ENCODE data around the gene RFK.
"Not testable (repeated sequence)": the region's sequence is repeated elsewhere in the genome, so short reads cannot be mapped to it uniquely, and the experiment has no call there.

RFK gene

GRCh38 chr9:76394195-76394959 lies at the start of gene RFK:
Gene RFK, minus strand, starts transcription at chr9:76394426. Its CDS starts 255 bp downstream, at chr9:76394171.
- Mint-ChIP-seq H3K27me3 (ENCODE audit: low read depth) (no peaks in the 10 kb centered on the region), H3K27ac (peak within 1 kb of the TSS; percentile 99), H3K9me3 (no peaks in the 10 kb centered on the region), H3K4me1 (ENCODE audit: low read depth) (peaks cover 27% of the 10 kb centered on the region), H3K4me3 (peak within 1 kb of the TSS; percentile 99), H3K36me3 (ENCODE audit: low read depth) (peaks cover 23% of the 10 kb centered on the region)
- DNase-seq (ENCODE audit: low spot score), result peak; percentile 89

- Mint-ChIP-seq H3K36me3 (ENCODE audit: low read depth) (no peaks in the 10 kb centered on the region), H3K27ac (no peak overlapping the region), H3K4me3 (no peak overlapping the region), H3K27me3 (ENCODE audit: low read depth) (no peaks in the 10 kb centered on the region), H3K9me3 (no peaks in the 10 kb centered on the region), H3K4me1 (ENCODE audit: low read depth) (peaks cover 25% of the 10 kb centered on the region)
- DNase-seq (ENCODE audit: low spot score), result no peak
Measured at GRCh38 chr9:76443887-76444286, 49.7 kb upstream of the RFK start.

GRCh38 chr9:76441551-76442322 lies 47.5 kb upstream of the RFK start:
- H3K4me1 Mint-ChIP-seq (ENCODE audit: low read depth), result peaks cover 28% of the 10 kb centered on the region
- peak; percentile 76 for DNase-seq (ENCODE audit: low spot score)
- H3K27ac Mint-ChIP-seq, result peak overlapping the region; percentile 78
- no peaks in the 10 kb centered on the region for H3K27me3 Mint-ChIP-seq (ENCODE audit: low read depth)
- no peaks in the 10 kb centered on the region for H3K9me3 Mint-ChIP-seq
- no peaks in the 10 kb centered on the region for H3K36me3 Mint-ChIP-seq (ENCODE audit: low read depth)
- peak overlapping the region; percentile 55 for H3K4me3 Mint-ChIP-seq

- Mint-ChIP-seq H3K27me3 (ENCODE audit: low read depth) (no peaks in the 10 kb centered on the region), H3K4me1 (ENCODE audit: low read depth) (peaks cover 25% of the 10 kb centered on the region), H3K27ac (peak overlapping the region; percentile 1), H3K36me3 (ENCODE audit: low read depth) (no peaks in the 10 kb centered on the region), H3K9me3 (no peaks in the 10 kb centered on the region), H3K4me3 (no peak overlapping the region)
- DNase-seq (ENCODE audit: low spot score), result peak; percentile 38
Measured at GRCh38 chr9:76438841-76439588, 44.8 kb upstream of the RFK start.

GRCh38 chr9:76437017-76437699 lies 42.9 kb upstream of the RFK start:
- not testable (repeated sequence) for H3K27me3 Mint-ChIP-seq (ENCODE audit: low read depth); H3K36me3 Mint-ChIP-seq (ENCODE audit: low read depth); DNase-seq (ENCODE audit: low spot score); H3K9me3 Mint-ChIP-seq; H3K27ac Mint-ChIP-seq; H3K4me3 Mint-ChIP-seq
- H3K4me1 Mint-ChIP-seq (ENCODE audit: low read depth), result peaks cover 25% of the 10 kb centered on the region

- not testable (repeated sequence) for H3K9me3 Mint-ChIP-seq; DNase-seq (ENCODE audit: low spot score); H3K4me3 Mint-ChIP-seq; H3K27me3 Mint-ChIP-seq (ENCODE audit: low read depth); H3K27ac Mint-ChIP-seq; H3K36me3 Mint-ChIP-seq (ENCODE audit: low read depth); H3K4me1 Mint-ChIP-seq (ENCODE audit: low read depth)
Measured at GRCh38 chr9:76434897-76435296, 40.7 kb upstream of the RFK start.

- Mint-ChIP-seq H3K4me3 (no peak overlapping the region), H3K4me1 (ENCODE audit: low read depth) (peaks cover 6% of the 10 kb centered on the region)
Measured at GRCh38 chr9:76433836-76434235, 39.6 kb upstream of the RFK start.

GRCh38 chr9:76433406-76433805 lies 39.2 kb upstream of the RFK start:
- no peak overlapping the region for H3K4me3 Mint-ChIP-seq
- H3K27me3 Mint-ChIP-seq (ENCODE audit: low read depth), result no peaks in the 10 kb centered on the region
- H3K36me3 Mint-ChIP-seq (ENCODE audit: low read depth), result no peaks in the 10 kb centered on the region
- no peak for DNase-seq (ENCODE audit: low spot score)
- no peaks in the 10 kb centered on the region for H3K9me3 Mint-ChIP-seq
- H3K27ac Mint-ChIP-seq, result no peak overlapping the region
- H3K4me1 Mint-ChIP-seq (ENCODE audit: low read depth), result peaks cover 3% of the 10 kb centered on the region

More at GRCh38 chr9:76433836-76434235, 39.6 kb upstream of the RFK start:
- H3K27ac Mint-ChIP-seq, result no peak overlapping the region
- no peaks in the 10 kb centered on the region for H3K9me3 Mint-ChIP-seq
- no peaks in the 10 kb centered on the region for H3K27me3 Mint-ChIP-seq (ENCODE audit: low read depth)
- no peak for DNase-seq (ENCODE audit: low spot score)
- no peaks in the 10 kb centered on the region for H3K36me3 Mint-ChIP-seq (ENCODE audit: low read depth)

- H3K4me3 Mint-ChIP-seq, result no peak overlapping the region
Measured at GRCh38 chr9:76431601-76432000, 37.4 kb upstream of the RFK start.

GRCh38 chr9:76426807-76427419 lies 32.7 kb upstream of the RFK start:
- H3K9me3 Mint-ChIP-seq, result no peaks in the 10 kb centered on the region
- H3K4me1 Mint-ChIP-seq (ENCODE audit: low read depth), result peaks cover 19% of the 10 kb centered on the region
- H3K4me3 Mint-ChIP-seq, result no peak overlapping the region
- no peak for DNase-seq (ENCODE audit: low spot score)
- no peaks in the 10 kb centered on the region for H3K27me3 Mint-ChIP-seq (ENCODE audit: low read depth)
- H3K36me3 Mint-ChIP-seq (ENCODE audit: low read depth), result no peaks in the 10 kb centered on the region
- no peak overlapping the region for H3K27ac Mint-ChIP-seq

More at GRCh38 chr9:76431601-76432000, 37.4 kb upstream of the RFK start:
- no peaks in the 10 kb centered on the region for H3K9me3 Mint-ChIP-seq
- no peaks in the 10 kb centered on the region for H3K27me3 Mint-ChIP-seq (ENCODE audit: low read depth)
- no peak for DNase-seq (ENCODE audit: low spot score)
- H3K27ac Mint-ChIP-seq, result no peak overlapping the region
- H3K36me3 Mint-ChIP-seq (ENCODE audit: low read depth), result no peaks in the 10 kb centered on the region
- no peaks in the 10 kb centered on the region for H3K4me1 Mint-ChIP-seq (ENCODE audit: low read depth)

GRCh38 chr9:76425677-76426453 lies 31.6 kb upstream of the RFK start:
- H3K27me3 Mint-ChIP-seq (ENCODE audit: low read depth), result no peaks in the 10 kb centered on the region
- H3K27ac Mint-ChIP-seq, result no peak overlapping the region
- peak; percentile 40 for DNase-seq (ENCODE audit: low spot score)
- peaks cover 19% of the 10 kb centered on the region for H3K4me1 Mint-ChIP-seq (ENCODE audit: low read depth)
- H3K36me3 Mint-ChIP-seq (ENCODE audit: low read depth), result no peaks in the 10 kb centered on the region
- no peaks in the 10 kb centered on the region for H3K9me3 Mint-ChIP-seq
- no peak overlapping the region for H3K4me3 Mint-ChIP-seq

GRCh38 chr9:76424491-76424890 lies 30.3 kb upstream of the RFK start:
- no peaks in the 10 kb centered on the region for H3K9me3 Mint-ChIP-seq
- H3K27me3 Mint-ChIP-seq (ENCODE audit: low read depth), result no peaks in the 10 kb centered on the region
- H3K36me3 Mint-ChIP-seq (ENCODE audit: low read depth), result no peaks in the 10 kb centered on the region
- DNase-seq (ENCODE audit: low spot score), result no peak
- peak overlapping the region; percentile 63 for H3K27ac Mint-ChIP-seq
- peaks cover 19% of the 10 kb centered on the region for H3K4me1 Mint-ChIP-seq (ENCODE audit: low read depth)
- peak overlapping the region; percentile 14 for H3K4me3 Mint-ChIP-seq
